Femur (tissue), 1 donor: ENCODE data around the gene NRM.
"Not testable (repeated sequence)": the region's sequence is repeated elsewhere in the genome, so short reads cannot be mapped to it uniquely, and the experiment has no call there.

Experiments used
- DNase-seq: peaks from one replicate; pipeline ENCODE4 v3.0.0-alpha.2; 2017

Gene NRM

DNA sequence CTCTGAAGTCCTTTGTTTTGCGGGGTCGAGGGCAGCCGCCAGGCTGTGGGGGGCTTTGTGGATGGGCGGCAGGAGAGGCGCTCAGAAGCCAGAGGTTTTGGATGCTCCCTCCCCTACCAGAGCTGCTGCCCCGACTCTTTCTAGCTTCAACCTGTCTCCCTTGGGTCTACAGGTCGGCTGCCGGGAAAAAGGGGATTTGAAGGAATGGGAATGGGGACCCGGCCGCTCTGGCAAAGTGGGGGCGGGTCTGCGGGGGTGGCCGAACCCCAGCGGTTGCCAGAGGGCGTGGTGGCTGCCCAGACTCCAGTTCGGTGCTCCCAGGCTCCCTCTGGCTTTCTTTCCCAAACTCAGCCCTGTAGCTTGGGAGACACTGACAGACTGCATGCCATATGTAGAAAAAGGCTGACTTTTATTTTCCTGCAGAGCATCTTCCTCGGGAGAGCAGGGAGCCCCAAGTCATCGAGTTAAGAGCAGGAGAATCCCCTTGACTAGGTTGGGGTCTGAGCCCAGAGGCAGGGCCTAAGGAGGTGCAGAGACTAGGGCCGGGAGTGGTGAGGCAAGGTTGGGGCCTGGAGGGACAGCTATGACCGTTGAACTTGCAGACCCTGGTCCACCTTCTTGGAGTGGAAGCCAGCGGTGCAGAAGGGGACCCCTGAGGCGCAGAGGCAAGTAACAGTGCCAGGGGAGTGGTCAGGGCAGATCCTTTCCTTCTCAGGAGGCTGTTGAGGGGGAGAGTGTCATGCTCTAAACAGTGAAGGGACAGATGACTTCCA lies 2.9 kb downstream of the NRM start:
- peak; percentile 67 for DNase-seq

DNA sequence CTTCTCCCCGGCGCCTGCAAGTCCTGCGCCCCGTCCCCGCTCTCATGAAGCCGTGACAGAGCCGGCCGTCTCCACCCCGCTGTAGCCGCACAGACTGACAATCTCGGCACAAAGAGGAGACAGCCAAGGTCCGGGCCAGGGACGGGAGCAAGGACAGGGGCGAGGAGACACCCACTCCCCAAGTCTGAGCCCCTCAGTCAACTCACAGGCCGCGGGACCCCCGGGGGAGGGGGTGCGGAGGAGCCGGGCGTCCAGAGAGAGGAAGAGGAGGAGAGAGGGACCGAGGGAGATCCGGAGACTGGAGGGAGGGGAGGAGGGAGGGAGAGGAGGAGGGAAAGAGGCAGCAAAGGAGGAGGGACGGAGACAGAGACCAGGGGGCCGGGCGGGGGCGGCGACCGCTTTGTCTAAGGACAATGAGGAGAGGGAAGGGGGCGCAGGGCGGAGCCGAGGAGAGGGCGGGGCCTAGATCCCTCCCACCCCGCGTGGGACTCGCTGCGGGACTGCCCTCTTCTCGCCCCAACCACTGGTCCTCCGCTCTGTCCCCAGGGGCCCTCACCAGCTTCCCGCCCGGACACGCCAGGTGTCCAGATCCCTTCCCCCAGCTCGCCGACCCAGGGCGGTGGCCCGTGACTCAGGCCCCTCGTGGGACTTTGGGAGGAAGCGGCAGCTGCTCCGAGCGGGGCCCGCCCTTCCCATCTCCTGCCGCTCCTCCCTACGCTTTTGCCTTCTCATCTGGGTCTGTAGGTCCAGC lies 3.7 kb downstream of the NRM start:
- DNase-seq: peak; percentile 97

DNA sequence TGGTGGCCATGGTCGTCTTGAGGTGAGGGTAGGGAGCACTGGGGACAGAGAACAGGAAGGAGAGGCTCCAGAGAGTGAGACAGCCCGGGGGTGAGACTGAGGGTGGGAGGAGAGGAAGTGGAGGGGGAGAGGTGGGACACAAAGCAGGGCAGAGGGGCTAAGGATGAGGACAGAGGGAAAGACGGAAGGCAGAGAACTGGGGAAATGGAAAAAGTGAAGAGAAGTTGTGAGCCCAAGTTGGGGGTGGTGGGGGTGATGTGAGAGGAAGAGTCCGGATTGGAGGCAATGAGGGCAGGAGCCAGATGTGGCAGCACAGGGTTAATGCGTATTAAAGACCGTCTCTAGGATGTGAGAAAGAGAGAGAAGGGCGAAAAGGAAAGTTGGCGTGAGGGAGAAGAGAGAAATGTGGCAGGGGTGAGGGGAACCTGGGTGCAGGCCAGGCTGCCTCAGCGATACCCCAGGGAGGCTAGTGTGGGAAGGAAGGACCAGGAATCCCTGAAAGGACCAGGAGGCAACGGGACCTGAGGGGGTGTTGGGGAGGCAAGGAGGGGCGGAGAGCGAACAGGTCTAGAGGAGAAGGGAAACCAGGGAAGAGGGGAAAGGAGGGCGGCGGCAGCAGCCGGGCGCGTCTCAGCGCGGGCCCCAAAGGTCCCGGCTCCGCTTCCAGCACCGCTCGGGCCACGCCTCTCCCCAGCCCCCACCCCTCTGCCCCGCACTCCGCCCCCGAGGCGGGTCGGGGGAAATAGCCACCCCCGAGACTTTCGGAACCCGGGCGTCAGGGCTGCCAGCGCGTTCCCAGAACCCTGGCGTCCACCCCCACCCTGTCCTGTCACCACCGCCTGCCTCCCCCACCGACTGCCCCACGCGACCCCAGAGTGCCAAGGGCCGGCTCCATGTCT lies 4.5 kb downstream of the NRM start, which contains the start of gene PPP1R18:
TSS of gene PPP1R18 (minus strand) at position 637 of the 899 bp plus-strand sequence. CDS start at position 10, 627 bp downstream.
- DNase-seq: peak; percentile 90

DNA sequence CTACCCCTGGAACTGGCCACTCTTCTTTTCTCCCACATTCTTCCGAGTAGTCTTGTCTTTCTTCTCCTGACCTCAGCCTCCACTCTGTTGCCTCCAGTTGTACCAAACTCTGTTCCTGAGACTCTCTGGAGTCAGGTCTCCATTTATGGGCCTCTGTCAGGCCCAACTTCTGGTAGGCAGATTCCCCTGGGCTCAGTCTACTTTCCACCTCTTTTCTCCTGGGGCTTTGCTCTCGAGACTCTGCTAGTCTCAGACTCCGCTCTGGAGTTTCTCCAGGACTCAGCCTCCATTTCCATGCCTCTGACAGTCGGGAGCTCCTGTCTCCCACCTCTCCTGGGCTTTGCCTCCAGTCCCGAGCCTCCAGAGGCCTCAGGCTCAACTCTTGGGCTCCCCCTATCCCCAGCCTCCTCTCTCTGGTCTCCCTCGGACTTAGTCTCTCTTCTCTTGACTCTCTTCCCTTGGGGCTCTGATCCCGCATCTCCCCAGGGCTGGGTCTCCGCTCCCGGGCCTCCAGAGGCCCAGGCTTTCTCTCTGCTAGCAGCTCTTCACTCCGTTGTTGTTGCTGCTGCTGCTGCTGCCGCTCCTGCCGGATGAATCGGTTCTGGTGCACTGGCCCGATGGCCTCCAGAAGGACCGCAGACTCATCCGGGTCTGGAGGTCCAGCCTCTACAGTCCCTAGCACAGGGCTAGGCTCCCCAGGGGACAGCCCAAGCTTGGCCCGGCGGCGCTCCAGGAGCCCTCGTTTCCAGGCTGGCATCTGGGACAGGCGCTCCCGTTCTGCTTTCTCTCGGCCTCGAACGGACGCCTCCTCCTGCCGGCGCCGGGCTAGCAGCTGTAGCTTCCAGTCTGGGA lies 5.4 kb downstream of the NRM start:
- no peak for DNase-seq

DNA sequence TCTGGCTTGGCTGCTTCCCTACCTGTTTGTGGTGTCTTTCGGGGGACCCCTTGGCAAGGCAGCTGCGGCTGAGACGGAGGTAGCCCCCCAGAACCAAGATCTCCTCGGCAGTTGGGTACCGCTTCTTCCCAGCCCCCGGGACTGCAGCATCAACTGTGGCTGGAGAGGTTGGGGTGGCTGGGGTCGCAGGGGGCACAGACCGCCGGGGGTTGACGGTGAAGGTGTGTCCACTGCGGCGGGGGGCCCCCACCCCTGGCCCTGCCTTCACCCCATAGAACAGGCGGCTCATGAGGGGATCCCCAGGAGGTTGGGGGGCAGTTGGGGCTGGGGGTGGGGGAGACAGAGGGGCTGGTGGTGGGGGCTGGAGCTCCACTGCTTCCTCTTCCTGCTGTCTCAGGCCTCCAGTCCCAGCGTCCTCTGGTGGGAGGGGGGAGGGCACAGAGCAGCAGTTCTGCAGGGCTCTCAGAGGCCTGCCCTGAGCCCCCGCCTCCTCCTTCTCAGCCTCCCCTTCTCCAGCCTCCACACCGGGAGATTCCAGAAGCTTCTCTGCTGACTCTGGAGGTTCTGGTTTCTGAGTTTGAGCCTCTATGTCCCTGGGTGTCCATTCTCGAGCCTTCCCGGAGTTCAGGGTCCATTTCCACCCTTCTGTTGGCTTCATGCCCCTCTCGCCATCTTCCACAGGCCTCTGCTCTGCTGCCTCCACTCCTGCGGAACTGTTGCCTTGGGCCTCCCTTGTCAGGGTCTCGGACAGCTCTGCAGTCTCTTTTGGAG lies 6.2 kb downstream of the NRM start:
- DNase-seq: peak; percentile 60

DNA sequence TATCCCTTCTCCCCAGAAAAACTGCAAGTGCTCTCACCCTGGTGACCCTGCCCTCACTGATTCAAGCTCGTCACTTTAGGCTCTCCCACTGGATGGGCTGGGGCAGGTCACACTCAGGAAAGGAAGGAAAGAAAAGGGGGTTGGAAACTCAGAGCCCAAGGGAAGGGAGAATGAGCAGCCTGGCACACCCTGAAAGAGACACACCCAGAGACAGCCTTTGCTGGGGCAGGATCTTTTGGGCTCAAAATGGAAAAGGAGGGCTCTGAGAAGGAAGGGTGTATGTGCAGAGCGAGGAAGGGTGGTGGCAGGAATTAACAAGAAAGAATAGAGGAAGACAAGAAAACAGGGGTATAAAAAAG lies 6.8 kb downstream of the NRM start:
- DNase-seq: no peak

DNA sequence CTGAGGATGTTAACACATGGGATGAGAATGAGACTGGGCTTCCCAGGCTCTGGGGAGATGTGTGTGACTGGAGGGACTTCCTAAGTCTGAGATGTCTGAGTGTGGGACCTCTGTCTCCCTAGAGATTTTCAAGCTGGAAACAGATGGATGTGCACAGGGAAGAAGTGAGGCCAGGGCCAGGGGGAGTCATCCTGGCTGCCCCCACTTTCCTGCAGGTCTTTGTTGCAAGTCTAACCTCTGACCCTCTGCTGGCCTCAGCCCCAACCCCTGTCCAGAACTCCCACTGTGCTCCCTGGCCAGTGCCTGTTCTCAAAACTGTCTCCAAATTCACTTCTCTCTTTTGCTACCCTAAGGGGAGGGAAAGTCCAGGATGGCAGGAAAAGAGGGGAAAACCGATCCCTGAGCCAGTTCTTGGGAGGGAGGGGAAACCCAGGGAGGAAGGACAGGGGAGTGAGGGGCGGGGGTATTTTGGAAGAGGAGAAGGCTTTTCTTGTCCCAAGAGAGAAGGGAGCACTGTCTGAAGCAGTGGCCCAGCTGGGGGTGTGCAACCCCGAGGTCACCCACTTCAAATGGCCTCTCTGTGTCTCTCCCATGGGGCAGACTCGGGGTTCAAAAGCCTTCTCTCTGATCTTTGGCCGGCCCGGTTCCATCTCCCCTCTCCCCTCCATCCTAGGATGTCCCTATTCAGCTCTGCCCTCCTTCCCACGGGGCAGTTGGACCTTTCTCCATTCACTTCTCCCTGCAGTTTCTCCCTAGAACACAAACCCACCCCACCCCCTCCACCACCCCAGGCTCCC lies 7.4 kb downstream of the NRM start:
- DNase-seq: no peak

DNA sequence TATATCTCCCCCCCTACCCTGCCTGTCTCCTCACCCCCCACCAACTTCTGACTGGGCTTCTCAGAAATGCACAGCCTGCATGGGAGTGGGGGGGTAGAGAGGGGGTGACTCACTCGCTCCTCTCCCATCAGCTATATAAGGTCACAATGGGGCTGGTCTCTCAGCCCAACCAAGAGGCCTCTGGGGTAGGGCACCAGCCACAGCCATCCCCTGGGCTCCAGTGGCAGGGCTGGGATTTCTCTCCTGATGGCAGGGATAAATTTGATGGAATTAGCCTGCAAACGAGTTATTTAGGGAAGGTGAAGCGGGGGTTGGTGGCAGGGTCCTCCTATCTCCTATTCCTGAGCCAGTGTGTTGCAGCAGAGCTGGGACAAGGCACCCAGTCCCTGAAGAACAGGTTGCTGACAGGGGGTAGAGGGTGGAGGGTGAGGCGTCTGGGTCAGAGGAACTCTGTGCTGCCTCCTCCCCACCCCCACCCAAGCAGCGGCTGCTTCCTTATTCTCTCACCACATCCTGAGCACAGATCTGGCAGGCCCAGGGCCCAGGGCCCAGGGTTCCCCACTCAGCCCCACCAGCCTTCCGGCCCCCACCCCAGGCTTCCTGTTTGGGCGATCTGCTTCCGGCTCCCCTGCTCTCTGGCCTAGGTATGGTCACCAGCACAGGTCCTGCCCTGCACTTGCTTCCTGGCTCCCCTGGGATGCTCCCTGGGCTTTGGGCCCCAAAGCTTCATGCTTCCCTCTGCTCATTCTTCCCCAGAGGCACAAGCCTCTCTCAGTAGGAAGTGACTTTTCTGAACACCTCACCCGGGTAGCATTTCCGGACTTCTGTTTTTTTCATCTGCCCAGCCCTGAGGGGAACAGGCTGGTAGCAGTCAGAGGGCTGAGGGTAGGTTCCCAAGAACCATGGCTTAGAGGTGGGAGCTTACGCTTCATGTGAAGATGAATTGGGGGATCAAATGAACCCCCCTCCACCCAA lies 8.4 kb downstream of the NRM start:
- peak; percentile 88 for DNase-seq

DNA sequence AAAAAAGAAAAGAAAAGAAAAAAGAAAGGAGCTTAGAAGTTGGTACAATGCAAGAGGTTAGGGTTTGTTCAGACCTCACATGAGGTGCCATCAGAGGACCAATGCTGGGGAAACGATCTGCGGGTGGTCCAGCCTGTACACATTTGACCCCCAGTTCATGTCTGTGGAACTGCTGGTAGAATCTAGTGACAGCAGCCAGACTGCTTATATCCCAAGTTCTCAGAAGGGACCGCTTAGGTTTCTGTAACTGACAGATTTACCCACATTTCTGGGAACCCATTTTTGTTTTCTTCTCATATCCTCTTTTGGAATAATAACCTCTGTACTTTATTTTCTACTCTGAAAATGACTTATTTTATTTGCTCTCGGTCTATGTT lies 9.0 kb downstream of the NRM start:
- no peak for DNase-seq

DNA sequence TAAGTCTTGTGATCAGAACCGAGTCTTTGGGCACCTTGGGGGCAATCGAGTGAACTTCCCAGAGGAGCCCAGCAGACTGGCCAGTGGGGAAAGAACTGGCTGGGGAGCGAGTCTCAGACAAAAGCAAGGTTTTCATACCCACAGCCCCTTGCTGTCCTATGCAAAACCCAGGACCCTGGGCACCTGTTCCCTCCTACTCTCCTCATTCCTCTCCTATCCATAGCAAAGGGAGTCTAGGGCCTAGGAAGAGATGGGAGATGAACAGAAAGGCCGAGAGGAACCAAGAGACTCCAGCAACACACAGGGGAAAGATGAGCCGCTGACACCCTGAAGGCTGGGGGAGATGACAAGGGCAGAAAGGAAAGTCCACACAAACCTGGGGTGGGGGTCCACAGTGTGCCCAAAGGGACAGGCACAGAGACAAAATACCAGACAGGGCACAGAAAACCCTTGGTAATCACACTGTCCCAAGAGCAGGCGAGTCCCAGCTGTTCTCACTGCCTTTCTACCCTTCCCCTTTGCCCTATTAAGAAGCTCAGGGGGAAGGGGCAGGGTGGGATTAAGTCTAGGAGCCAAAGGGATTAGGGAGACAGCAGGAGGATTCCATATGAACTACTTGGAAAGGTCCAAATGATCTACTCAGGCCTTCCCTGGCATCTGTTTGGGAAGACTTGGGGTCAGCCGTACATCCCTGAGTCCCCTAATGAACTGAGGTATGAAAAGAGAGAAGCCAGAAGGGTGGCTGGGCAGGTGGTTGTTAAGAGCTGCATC lies 10.8 kb downstream of the NRM start:
- DNase-seq: no peak

DNA sequence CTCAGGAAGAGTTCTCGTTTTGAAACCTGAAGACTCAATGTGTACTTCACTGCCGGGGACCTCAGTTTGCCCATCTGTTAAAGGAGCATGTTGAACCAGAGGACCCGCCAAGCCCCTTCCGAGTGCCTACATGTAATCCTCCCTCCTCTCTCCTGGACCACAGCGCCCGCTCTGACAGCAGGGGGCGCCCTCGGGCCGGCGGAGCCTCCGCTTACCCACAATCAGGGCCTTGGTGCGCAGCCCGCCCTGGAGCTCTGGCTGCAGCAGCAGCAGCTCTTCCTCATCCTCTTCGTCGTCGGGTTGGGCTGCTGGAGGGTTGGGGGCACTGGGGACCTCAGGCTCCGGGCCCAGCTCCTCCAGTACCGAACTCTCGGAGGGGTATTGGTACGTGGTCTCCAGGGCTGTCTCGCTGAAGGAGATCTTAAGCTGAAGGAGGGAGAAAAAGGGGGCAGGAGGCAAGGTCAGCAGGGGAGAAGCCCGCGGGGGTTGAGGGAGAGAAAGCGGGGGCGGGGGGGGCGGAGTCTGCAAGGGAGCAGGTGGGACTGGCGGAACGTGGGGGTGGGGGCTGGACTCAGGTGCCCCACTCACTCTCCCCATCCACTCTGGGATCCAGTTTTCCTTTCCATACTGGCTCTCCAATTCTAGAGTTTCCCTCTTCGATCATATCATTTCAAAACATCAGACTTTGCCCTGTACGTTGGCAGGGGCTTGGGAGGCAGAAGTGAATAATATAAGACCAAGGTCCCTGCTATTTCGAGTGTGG lies 11.6 kb downstream of the NRM start:
- DNase-seq: peak; percentile 90

DNA sequence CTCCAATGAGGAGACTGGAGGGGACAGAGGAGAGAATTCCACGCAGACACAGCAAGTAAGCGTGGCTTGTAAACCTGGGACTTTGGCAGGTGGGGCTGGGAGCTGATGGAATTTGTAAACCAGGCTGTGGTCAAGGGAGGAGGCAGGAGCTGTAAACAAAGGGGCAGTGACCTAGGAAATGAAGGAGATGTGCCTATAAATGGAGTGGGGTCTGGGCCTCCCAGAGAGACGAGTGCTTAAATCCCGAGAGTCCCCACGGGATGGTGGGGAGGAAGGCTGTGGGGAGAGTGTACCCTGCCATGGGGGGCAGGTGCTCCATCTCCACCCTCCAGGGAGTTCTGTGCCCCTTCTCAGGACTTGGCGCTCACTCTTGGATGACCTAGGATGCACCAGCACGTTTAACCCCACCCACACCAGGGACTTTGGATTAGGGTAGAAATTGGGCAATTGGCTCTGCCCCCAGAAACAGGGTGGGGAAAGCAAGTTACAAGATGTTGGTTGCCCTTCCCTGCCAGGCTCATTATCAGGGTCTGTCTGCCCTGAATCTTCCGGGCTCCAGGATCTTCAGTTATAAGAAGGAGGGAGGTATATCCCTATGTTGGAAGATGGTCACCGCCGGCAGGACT lies 14.0 kb downstream of the NRM start:
- DNase-seq: no peak

DNA sequence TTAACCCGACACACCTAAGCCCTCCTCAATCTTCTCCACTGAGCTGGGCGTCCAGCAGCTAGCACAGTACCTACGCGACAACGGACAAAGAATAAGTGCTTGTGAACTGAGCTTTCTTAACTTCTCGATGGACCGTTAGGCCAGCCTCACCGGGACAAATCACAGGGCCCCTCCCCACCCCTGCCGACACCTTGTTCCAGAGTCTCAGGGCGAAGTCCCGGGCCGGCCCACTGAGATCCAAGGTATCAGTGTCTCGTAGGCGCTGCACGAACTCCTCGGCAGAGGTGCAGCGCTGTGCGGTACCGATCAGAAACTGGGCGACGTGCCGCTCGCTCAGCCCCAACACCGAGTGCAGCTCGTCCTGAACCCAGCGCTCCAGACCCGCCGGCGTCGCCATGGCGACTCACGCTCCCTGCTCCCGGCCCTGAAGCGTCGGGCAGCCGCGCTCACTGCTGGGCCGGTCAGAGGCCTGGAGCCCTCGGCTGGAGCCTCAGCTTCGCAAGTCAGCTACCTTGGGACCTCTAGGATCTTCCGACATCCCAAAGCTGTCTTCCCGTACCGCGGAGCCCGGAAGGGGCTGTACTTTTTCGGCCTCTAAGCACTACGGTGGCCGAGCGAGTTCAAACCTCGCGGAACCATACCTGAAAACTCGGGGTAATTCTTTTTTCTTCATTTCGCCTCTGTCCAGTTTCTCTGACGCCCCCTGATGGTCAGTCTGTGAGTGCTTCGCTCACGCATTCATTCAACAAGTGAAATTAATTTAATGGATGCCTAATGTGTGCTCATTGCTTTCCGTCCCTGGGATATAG lies 18.1 kb downstream of the NRM start, which contains the start of gene DHX16:
TSS of gene DHX16 (minus strand) at position 562 of the 809 bp plus-strand sequence. CDS start at position 397, 165 bp downstream.
- DNase-seq: peak; percentile 97

DNA sequence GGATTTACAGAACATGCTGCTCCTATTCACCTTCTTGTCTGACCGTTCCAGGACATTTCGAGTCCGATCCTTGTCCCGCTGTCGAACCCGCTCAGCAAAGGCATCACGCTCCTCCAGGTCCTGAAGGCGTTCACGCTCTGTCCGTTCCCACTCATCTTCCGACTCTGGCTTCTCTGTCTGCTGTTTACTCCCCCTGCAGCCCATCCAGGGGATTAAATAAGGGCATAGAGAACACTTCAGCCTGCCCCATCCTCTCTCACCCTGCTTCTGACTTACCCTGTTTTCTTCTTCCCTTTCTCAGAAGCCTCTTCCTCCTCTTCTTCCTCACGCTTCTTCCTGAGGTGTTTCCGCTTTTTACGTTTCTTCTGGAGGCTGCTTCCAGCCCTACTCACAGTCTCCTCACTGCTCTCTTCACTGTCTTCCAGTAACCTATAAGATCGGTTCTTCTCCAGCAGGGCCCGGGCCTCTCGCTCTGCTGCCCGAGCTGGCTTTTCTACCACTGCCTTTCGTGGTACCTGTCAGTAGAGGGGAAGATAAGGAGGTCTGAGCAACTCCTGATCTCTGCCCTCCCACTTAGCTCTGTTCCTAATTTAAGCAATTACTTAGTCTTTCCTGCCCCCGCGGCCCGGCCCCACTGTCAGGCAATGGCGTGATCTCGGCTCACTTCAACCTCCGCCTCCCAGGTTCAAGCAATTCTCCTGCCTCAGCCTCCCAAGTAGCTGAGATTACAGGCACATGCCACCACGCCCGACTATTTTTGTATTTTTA lies 19.8 kb downstream of the NRM start:
- no peak for DNase-seq

DNA sequence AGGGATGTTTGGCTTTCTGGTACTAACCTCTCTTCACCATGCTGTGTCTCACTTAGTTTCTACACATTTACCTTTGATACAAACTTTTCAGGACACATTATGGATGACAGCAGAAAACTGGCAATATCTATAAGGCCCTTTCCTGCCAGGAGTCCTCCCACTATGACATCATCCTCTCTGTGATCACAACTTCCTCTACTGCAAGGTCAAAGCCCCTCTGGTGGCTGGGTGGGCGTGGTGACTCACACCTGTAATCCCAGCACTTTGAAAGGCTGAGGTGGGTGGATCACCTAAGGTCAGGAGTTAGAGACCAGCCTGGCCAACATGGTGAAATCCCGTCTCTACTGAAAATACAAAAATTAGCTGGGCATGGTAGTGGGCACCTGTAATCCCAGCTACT lies 24.5 kb downstream of the NRM start:
- DNase-seq: not testable (repeated sequence)
